SU-DHL-6 (cell line): ENCODE measurements around the gene ANKRD39.

ENCODE experiments used
- CTCF ChIP-seq: fragments of 200-600 bp; sonication (generic); IDR thresholded peaks from one replicate; pipeline ENCODE4 v1.5.1; 2017; ENCODE audit warnings: antibody characterized with exemption, mild to moderate bottlenecking, low read length, moderate library complexity; ENCODE audit not compliant: insufficient read depth, poor library complexity, severe bottlenecking
- EZH2phosphoT487 ChIP-seq: fragments of 200-600 bp; sonication (generic), shearing (Covaris generic); conservative IDR thresholded peaks from 2 replicates; pipeline ENCODE4 v1.6.1; 2018; ENCODE audit warnings: mild to moderate bottlenecking, antibody characterized with exemption, low read length, moderate library complexity, mixed read lengths

GRCh38 chr2:96843538-96844268 lies 14.1 kb downstream of the ANKRD39 start, which contains the start of gene ANKRD23:
- TF ChIP-seq CTCF: no peak
- TF ChIP-seq EZH2phosphoT487: no peak
